NCI-H146 treated with DMSO at 0.1 percent for 48 hours (cell line): ENCODE data around the gene PTPA.
"Not testable (repeated sequence)": the region's sequence is repeated elsewhere in the genome, so short reads cannot be mapped to it uniquely, and the experiment has no call there.

Source experiments
- DNase-seq: peaks from one replicate; lab custom pipeline; 2025; ENCODE audit not compliant: unreplicated experiment; lab: John Stamatoyannopoulos, UW

The PTPA gene

GRCh38 chr9:129175825-129176633, 64.8 kb downstream of the PTPA start:
- DNase-seq, result no peak

DNA sequence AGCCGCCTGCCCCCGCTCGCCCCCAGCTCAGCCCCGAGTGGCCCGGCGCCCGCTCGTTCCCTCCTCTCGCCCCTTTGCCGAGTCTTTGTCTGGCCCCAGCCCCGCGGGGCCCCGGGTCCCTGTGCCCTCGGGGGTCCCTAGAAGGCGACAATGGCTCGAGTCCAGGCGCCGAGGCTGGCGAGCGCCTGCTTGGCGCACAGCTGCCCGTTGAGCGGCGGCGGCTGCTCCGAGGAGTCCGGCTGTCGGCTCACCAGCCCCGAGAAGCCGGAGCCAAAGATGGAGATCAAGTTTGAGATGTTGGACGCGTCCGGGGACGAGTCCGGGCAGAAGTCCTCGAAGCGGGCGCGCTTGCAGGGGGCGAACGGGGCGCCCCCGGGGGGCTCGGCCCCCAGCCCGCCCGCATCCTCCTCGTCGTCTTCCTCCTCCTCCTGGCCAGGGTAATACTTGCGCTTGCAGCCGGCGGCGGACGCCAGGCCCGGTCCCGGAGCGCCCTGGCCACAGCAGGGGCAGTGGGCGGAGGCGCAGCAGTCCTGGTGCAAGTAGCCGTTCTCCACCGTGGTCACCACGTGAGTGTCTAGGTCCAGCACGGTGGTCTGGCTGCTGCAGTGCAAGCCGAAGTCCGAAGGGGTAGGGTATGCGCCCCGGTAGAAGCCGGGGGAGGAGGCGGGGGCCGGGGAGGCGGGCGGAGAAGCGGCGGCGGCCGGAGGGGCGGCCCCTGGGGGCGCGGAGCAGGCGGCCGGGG, 65.7 kb downstream of the PTPA start:
- no peak for DNase-seq

DNA sequence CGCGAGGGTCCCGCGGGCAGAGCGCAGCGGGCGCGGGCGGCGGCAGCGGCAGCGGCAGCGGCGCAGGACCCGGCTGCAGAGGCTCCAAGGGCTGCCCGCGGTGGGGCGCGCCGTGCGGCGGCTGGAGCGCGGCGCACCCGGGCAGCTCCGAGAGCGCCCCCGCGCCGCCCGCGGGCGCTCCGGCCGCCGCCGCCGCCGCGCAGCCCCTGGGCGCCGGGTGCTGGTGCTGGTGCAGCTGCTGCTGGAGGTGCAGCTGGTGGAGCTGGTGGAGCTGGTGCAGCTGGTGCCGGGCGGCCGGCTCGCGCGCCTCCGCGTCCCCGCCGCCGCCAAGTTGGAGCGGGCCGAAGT, 66.2 kb downstream of the PTPA start:
- no peak for DNase-seq

GRCh38 chr9:129177791-129178567, 66.8 kb downstream of the PTPA start, which contains the start of gene IER5L:
Gene IER5L (minus strand): TSS chr9:129178261. CDS start chr9:129178052, 209 bp downstream.
- peak; percentile 69 for DNase-seq

- DNase-seq, result no peak
Measured at GRCh38 chr9:129178568-129179382, 67.6 kb downstream of the PTPA start.

- no peak for DNase-seq
Measured at GRCh38 chr9:129181246-129181645, 70.0 kb downstream of the PTPA start.

DNA sequence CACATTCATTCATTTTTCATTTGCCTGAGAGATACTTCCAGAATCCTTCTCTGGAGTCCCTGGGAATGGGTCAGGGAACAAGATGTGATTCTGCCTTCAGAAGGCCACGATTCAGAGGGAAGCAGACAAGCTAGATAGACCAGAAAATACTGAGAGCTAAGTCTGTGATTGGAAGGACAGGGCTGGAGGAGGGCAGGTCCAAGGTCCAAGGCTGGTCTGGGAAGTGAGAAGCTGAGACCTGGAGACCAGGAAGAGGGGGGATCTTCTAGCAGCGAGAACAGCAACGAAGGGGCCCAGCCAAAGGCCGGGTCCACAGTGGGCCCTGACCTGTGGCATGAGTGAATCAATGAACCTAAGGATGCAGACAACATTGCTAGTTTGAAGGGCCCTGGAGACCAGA, 70.9 kb downstream of the PTPA start:
- DNase-seq, result no peak

DNA sequence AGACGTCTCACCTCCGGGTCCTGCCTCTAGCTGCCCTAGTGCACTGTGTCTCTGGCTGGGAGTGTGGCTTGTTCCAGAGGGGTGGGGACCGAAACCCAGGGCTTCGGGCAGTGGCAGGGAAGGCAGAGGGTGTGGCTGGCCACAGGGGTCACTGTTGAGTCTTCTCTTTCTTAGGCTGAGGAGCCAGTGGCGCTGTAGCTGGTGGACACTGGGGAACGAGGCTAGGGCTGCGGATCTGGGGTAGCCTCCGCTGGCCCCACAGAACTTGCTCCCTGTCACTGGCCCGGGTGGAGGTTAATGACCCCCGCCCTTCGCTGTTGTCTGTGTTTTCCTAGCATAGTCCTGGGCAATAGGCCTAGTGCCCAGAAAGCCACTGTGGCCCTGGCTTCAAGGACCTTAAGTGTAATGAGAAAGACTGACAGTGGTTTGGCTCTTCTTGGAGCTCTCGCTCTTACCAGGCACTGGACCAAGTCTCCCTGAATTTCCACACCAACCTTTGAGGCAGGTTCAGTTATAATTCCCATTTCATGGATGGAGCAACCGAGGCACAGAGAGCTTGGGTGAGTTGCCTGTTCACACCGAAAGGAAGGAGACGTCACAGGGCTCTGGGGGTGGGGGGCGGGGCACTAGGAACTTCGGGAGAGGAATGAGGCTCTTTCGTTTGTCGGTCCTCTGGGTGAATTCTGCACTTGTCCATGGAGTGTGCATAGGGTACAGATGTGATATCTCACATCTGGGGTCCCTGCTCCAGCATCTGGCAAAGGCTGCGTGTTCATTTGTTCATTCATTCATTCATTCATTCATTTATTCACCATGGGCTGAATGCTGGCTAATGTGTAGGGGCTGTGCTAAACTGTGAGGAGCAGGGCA, 71.6 kb downstream of the PTPA start:
- DNase-seq, result peak; percentile 18

DNA sequence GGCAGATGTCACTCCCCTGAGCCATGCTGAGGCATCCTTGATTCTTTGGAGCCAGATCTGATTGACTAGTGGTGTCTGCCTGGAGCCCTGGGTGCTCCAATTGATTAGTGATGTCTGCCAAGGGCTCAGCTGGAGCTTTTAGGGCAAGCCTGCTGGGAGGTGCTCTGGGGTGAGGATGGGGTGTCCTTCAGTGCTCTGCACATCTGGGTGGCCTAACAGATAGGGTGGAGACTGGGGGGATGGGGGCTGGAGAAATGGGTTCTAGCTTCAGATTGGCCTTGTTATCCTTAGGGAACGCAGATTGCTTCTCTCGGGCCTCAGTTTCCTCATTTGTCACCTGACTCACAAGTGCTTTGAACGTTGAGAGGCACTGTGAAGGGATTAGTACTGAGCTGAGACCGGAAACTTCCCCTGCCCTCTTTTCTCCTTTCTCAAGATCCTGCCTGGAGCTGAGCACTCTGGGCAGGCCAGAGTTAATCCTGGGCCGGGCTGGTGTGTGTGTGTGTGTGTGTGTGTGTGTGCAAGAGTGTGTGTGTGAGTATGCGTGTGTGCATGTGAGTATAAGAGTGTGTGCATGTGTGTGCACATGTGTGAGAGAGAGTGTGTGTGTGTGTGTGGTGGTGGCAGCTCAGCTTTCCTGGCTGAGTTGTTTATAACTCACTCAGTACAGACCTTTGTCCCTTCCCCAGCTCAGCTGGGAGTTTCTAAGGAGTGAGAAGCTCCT, 72.4 kb downstream of the PTPA start:
- DNase-seq, result no peak

GRCh38 chr9:129184219-129184524, 73.0 kb downstream of the PTPA start:
- no peak for DNase-seq

DNA sequence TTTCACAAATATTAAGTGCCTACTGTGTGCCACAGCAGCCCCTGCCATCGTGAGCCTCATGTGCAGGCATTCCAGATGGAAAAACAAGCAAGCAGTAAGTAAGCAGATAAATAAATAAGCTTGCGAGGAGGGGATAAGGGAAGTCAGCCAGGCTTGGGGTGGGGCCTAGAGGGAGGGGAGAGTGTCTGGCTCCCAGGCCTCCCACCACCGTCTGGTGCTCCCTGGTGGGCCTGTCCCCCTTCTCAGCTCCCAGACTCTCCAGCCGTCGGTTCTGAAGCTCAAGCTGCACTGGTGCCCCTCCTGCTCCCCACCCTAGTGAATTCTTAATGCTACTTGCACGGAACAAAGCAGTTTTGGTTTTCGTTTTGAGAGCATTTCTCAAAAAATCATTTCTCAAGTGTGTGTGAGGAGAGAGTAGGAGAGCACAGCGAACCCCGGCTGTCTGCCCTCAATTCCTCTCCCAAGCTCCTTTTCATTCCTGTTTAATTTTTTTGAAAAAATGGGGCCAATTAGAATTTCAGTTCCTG, 73.4 kb downstream of the PTPA start:
- DNase-seq, result no peak

- DNase-seq, result no peak
Measured at GRCh38 chr9:129185402-129185801, 74.2 kb downstream of the PTPA start.

GRCh38 chr9:129185991-129186390, 74.8 kb downstream of the PTPA start:
- DNase-seq, result no peak

- no peak for DNase-seq
Measured at GRCh38 chr9:129187042-129187441, 75.8 kb downstream of the PTPA start.

DNA sequence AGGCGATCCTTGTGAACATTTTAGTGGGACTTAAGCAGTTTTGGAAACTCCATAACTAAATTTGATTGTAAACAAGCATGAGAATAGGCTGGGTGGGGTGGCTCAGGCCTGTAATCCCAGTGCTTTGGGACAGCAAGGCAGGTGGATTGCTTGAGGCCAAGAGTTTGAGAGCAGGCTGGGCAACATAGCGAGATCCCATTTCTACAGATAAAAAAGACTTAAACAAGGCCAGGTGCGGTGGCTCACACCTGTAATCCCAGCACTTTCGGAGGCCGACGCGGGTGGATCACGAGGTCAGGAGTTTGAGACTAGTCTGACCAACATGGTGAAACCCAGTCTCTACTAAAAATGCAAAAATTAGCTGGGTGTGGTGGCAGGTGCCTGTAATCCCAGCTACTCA, 78.8 kb downstream of the PTPA start:
- not testable (repeated sequence) for DNase-seq

- DNase-seq, result no peak
Measured at GRCh38 chr9:129191234-129191633, 80.0 kb downstream of the PTPA start.

GRCh38 chr9:129193655-129194054, 82.4 kb downstream of the PTPA start:
- DNase-seq, result no peak

DNA sequence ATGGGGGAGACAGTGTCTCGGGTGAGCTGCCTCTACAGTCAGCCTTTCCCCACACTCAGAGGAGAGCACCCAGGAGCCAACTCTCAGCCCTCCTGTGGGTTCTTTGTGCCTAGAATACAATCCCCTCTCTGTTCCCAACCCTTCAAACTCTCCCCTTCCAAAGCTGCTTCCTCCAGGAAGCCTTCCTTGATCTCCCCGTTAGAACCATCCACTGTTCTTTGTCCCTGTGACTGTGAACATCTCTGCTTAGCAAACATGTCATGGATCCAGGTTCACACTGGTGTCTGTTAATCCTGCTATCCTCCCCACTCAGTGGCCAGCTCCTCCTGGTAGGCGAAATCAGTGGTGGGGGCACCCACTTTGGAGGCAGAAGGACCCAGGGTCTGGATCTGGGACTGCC, 83.0 kb downstream of the PTPA start:
- DNase-seq, result no peak

- no peak for DNase-seq
Measured at GRCh38 chr9:129195606-129196005, 84.4 kb downstream of the PTPA start.
